GM18858 (cell line): ENCODE measurements around the gene LDLRAD3.

Experiments used
- ATAC-seq: cut with Tn5 transposase; IDR thresholded peaks from one replicate; pipeline ENCODE4 v1.9.1; 2021; ENCODE audit not compliant: unreplicated experiment

Gene LDLRAD3

GRCh38 chr11:36015799-36016198 is 71.9 kb downstream of the LDLRAD3 start:
- no peak for ATAC-seq

- no peak for ATAC-seq
These were observed 72.4 kb downstream of the LDLRAD3 start for GRCh38 chr11:36016263-36016662.

DNA sequence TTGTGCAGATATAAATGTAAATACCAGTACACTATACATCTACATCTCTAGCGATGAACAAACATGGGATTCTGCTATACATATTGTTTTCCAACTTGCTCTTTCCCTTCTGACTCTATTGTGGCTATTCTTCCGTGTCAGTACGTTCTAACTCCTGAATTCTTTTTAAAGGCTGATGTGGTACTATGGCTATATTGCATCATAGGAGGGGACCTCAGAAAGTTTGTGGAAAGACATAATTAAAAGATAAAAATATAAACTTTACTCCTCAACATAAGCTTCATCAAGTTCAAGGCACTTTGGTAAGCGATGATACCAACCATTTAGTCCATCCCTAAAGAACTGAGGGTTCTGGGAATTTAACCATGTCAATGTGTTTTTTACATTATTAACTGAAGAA is 72.8 kb downstream of the LDLRAD3 start:
- ATAC-seq, result no peak

DNA sequence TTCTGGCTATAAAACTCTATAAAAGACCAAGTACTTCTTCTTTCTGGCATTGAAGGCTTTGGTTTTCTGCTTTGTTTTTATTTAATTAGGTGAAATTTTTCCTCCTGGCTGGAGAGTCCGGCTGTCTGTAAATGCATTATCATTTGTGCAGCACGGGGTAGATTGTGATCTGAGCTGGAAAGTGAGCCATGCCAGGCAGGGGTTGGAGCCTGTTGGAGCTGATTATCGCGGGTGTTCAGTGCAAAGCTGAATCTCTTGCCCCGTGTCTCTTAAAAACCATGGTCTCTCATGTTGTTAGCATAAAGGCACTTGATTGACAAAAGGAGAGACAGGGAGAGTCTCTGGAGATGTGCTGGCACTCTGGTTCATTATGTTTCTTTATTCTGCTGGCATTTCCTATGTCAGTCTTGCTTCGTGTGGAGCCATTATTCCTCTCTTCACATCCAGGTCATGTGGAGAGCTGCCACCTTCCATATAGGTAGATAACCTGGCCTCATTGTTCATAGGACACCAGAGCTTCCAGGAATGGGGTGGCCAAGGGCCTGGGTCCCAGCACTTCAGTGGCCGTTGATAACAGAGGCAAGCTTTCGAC is 75.2 kb downstream of the LDLRAD3 start:
- ATAC-seq, result no peak

- no peak for ATAC-seq
These were observed 75.9 kb downstream of the LDLRAD3 start for GRCh38 chr11:36019722-36020121.

DNA sequence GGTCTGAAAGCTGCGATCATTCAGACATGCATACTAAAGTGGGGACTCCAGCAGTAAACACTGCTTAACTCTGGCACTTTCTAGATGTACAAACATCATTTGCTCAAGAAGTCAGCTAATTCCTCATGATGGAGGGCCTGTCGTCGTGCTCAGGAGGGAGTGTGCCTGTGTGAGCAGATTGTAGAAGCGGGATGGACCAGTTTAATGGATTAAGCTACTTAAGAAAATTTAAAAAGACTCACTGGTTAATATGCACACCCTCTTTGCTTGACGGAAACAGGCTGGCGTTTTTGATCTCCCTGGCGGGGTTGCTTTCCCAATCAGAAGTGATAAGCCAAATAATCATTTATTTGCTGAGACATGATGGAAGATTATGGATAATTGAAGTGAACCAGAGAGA is 79.0 kb downstream of the LDLRAD3 start:
- ATAC-seq, result no peak

DNA sequence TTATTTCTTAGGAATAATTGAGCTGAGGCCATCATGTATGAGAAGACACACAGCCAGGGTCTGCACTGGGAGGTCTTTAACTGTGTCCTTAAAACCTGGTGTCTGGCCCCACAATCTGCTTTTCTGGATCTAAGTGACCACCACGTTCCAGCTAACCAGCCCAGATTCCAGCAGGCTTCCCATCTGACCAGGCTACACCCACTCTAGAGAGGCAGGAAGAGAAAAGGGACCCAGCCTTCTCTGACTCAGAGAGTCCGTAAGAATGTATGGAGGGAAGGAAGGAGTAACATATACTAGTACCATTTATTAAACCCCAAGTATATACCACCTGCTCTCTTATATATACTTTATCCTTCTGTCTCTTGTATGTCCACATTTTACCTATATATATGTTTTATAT is 80.1 kb downstream of the LDLRAD3 start:
- no peak for ATAC-seq

- no peak for ATAC-seq
These were observed 80.9 kb downstream of the LDLRAD3 start for GRCh38 chr11:36024716-36025115.

GRCh38 chr11:36026315-36026968 is 82.6 kb downstream of the LDLRAD3 start:
- ATAC-seq, result no peak

DNA sequence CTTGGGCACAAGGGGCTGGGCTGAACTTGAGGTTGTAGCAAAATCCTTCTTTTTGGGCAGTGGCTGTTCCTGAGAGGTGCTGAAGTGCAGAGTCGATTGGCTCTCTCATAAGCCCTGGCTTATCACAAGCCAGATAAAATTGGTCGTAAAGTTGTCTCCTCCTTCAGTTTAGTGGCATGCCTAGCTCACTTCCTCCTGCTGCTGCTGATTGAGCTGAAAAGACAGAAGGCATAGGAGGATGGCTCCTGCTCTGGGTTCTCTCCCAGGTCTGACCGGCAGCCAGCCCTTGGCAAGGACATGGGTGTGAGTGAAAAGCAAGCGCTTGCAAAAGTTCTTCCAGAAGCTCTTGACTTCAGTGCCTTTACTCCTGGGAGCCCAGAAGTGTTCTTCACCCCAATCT is 83.9 kb downstream of the LDLRAD3 start:
- no peak for ATAC-seq

DNA sequence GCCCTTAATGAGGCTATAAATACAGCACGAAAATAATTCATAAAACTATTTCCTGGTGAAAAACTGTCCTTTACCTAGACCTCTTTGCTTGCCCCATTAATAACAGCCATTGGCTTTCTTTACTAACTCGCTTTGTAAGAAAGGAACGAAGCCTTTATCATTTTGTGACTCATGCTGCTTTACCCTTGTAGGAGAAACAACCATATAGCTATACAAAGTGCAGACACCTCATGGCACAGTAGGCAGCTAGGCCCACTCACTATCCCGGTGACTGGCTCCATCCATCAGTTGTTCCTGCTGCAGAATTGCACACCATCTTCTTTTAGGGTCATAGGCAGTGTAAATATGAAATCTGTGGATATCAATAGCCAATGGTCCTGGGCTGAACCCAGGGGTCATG is 85.8 kb downstream of the LDLRAD3 start:
- ATAC-seq, result no peak

DNA sequence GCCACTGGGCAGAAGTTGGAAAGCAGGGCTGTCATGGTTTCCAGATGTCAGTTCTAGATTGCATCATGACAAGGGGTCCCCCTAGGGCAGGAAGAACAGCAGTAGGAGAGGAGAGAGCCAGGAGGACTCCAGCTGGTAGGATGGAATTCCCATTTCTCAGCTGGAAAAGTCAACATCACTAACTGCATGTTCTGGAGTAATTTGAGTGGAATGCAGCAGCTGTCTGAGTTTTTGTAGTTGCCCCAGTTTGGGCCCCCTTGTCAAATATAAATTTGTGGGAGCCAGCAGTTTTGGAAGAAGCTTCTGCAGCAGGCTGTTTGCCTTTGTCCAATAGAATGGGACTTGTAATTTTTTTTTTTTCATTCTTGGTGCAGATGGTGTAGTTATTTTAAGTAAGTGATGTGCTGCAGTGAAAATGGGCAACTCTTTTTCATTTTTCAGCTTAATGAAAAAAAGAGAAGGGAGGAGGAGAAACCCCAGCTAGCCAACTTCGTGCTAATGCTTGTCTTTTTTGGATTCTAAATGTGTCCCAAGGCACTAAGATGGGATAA is 86.9 kb downstream of the LDLRAD3 start:
- no peak for ATAC-seq

- no peak for ATAC-seq
These were observed 89.4 kb downstream of the LDLRAD3 start for GRCh38 chr11:36033082-36033751.

DNA sequence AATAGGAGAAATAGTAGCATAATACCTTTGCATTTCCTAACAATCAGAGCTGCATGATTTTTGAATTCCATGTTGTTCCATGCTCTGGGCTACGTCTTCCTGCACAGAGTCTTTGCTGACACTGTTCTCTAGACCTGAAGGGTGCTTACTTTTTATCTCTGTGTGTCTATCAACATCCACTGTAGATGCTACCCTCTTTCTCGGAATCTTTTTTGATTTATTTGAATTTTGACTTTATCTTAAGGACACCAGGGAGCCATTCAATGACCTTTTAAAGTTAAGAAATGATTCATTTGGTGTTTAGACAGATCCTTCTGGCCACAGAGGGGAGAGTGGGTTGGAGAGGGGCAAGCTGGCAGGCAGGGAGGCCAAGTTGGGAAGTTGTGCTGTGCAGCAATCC is 90.1 kb downstream of the LDLRAD3 start:
- ATAC-seq, result no peak

GRCh38 chr11:36034551-36035331 is 90.9 kb downstream of the LDLRAD3 start:
- no peak for ATAC-seq

GRCh38 chr11:36035454-36035853 is 91.6 kb downstream of the LDLRAD3 start:
- ATAC-seq, result no peak

- ATAC-seq, result no peak
These were observed 92.1 kb downstream of the LDLRAD3 start for GRCh38 chr11:36035999-36036398.

- ATAC-seq, result no peak
These were observed 93.2 kb downstream of the LDLRAD3 start for GRCh38 chr11:36037031-36037430.

DNA sequence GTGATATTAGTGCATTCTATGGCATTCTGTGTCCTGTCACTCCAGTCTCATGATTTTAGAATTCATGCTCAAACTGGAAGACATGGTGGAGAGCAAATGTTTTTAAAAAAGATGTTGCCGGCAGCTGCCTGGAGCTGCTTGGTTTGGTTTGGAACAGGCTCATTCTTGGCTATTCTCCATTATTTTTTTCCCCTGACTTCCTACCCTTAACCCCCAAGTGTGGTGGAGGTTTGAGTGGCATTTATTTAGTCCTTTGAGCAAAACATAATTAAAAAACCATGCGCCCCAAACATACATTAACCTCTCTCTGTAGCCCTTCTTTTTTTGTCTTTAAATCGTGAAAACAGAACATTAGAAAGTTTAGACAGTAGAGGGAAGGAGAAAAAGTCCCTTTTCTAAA is 94.7 kb downstream of the LDLRAD3 start:
- ATAC-seq, result no peak

- no peak for ATAC-seq
These were observed 95.6 kb downstream of the LDLRAD3 start for GRCh38 chr11:36039471-36039870.

GRCh38 chr11:36041988-36042611 is 98.2 kb downstream of the LDLRAD3 start:
- no peak for ATAC-seq
